HepG2 (cell line): ENCODE measurements around the gene GALNTL6. TPM values are rescaled to one million over a fixed set of nuclear protein-coding genes. Genes with fewer than 3 reads are reported as not detected.

Experiments
- ATAC-seq: fragments of 200-7000 bp; cut with Tn5 transposase; 3 replicates; pipeline ENCODE4 v1.9.1; 2020; ENCODE audit warnings: mild to moderate bottlenecking, moderate library complexity
- BruUV-seq: library from RNA; stranded (reverse); fragments of 400-500 nt; replicated peaks from 2 replicates; lab custom pipeline; 2021; lab: Mats Ljungman, UMichigan
- CTCF ChIA-PET: fragments of 300-600 bp; formaldehyde crosslinking; extraction: SDS; loops from one replicate; lab custom pipeline; 2021; ENCODE audit warnings: low total read pairs, inconsistent platforms, low intra/inter-chr PET ratio; lab: Yijun Ruan, JAX
- POLR2A ChIA-PET: fragments of 350-600 bp; sonication (Branson Sonifier 250); formaldehyde crosslinking; loops from one replicate; lab custom pipeline; 2020; ENCODE audit warnings: antibody characterized with exemption, inconsistent platforms; lab: Yijun Ruan, JAX
- DNase-seq: peaks from one replicate; pipeline ENCODE4 v3.0.0-alpha.2; 2015; ENCODE audit warnings: low spot score
- FAIRE-seq: peaks from 3 replicates; lab custom pipeline; 2011; peaks lifted over from hg19 to GRCh38; lab: Jason Lieb, UNC
- H2AFZ ChIP-seq: one replicate; pipeline ENCODE4 v1.6.1; 2011; ENCODE audit warnings: low read length, inconsistent platforms
- H3K27ac ChIP-seq: fragments of 300-600 bp; 3 replicates; pipeline ENCODE4 v1.8.0; 2011; ENCODE audit warnings: mixed run types, mild to moderate bottlenecking, mixed read lengths, low read length, inconsistent platforms; ENCODE audit not compliant: insufficient read depth; ENCODE audit errors: extremely low read length
- H3K27me3 ChIP-seq, 2 experiments: fragments of 200-600 bp in 1 of 2; 2 replicates in 1 of 2; 3 replicates in 1 of 2; pipeline versions ENCODE4 v1.6.0 to v1.8.0; 2011; ENCODE audit warnings: low read length in 2 of 2, mild to moderate bottlenecking in 2 of 2, moderate library complexity in 2 of 2, inconsistent platforms in 1 of 2; ENCODE audit not compliant: insufficient read depth in 2 of 2, control insufficient read depth in 1 of 2
- H3K36me3 ChIP-seq, 2 experiments: fragments of 200-600 bp in 1 of 2; replicated peaks in 1 of 2; 2 replicates in 1 of 2; 3 replicates in 1 of 2; pipeline versions ENCODE4 v1.5.1 to v1.8.0; 2011; ENCODE audit warnings: low read length in 2 of 2, inconsistent platforms in 1 of 2; ENCODE audit not compliant: insufficient read depth in 2 of 2, control insufficient read depth in 1 of 2
- H3K4me1 ChIP-seq: 2 replicates; pipeline ENCODE4 v1.5.1; 2012; ENCODE audit warnings: low read length, inconsistent platforms; ENCODE audit not compliant: insufficient read depth
- H3K4me2 ChIP-seq: 2 replicates; pipeline ENCODE4 v1.6.0; 2011; ENCODE audit warnings: low read depth, low read length, inconsistent platforms
- H3K4me3 ChIP-seq, 3 experiments: fragments of 200-600 bp in 1 of 3; sonication (generic), shearing (Covaris generic) in 1 of 3; replicated peaks in 1 of 3; 2 replicates each; pipeline ENCODE4 v1.5.1; 2011 to 2016; ENCODE audit warnings: low read length in 3 of 3, inconsistent platforms in 2 of 3, low read depth in 2 of 3, mild to moderate bottlenecking in 2 of 3, control low read depth in 1 of 3, mixed read lengths in 1 of 3; ENCODE audit not compliant: insufficient read depth in 1 of 3
- H3K79me2 ChIP-seq: one replicate; pipeline ENCODE4 v1.6.1; 2011; ENCODE audit warnings: low read length, inconsistent platforms; ENCODE audit not compliant: insufficient read depth
- H3K9ac ChIP-seq: 2 replicates; pipeline ENCODE4 v1.6.0; 2011; ENCODE audit warnings: mild to moderate bottlenecking, low read depth, low read length, inconsistent platforms; ENCODE audit not compliant: insufficient read depth
- H3K9me3 ChIP-seq: 2 replicates; pipeline ENCODE4 v1.5.1; 2012; ENCODE audit warnings: mild to moderate bottlenecking, low read length
- H4K20me1 ChIP-seq: 2 replicates; pipeline ENCODE4 v1.6.0; 2011; ENCODE audit warnings: inconsistent platforms, mild to moderate bottlenecking, low read length, moderate library complexity; ENCODE audit not compliant: insufficient read depth
- HNF4G ChIP-seq, 2 experiments: sonication (generic) in 1 of 2; formaldehyde crosslinking in 1 of 2; IDR thresholded peaks; 2 replicates each; pipeline versions ENCODE4 v1.4.0 to v1.6.1; 2011 to 2020; ENCODE audit warnings: borderline replicate concordance in 2 of 2, low read depth in 2 of 2, mild to moderate bottlenecking in 2 of 2, low read length in 1 of 2, missing genetic modification reagents in 1 of 2, moderate library complexity in 1 of 2
- SMC3 ChIP-seq: IDR thresholded peaks from 2 replicates; pipeline ENCODE4 v1.6.1; 2011; ENCODE audit warnings: low read length, improper control_type of control experiment
- STAG1 ChIP-seq: sonication (generic); formaldehyde crosslinking; IDR thresholded peaks from 2 replicates; pipeline ENCODE4 v1.4.0; 2020; ENCODE audit warnings: missing genetic modification reagents
- TFAP4 ChIP-seq: sonication (generic); IDR thresholded peaks from 2 replicates; pipeline ENCODE4 v1.6.1; 2016; ENCODE audit warnings: low read depth, borderline replicate concordance
- WGBS: methylation state at CpG from one replicate; pipeline ENCODE4 v1.1.6; 2017; ENCODE audit warnings: low lambda C conversion rate; 5-methylcytosine and 5-hydroxymethylcytosine counted together
- in situ Hi-C: cut with HindIII; loops from 2 replicates; pipeline ENCODE4 v1.10.0; 2017; ENCODE audit warnings: low pct_unique_long_range_greater_than_20kb; ENCODE audit not compliant: extremely low pct_ligation_motif_present
- intact Hi-C: fragments of 100-400 bp; cut with micrococcal nuclease; formaldehyde crosslinking; loops from one replicate; pipeline ENCODE4 v1.10.0; 2022; ENCODE audit not compliant: unreplicated experiment
- polyA plus RNA-seq, 8 experiments: library from polyadenylated mRNA; depleted of rRNA in 3 of 8; stranded (reverse) in 7 of 8; unstranded in 1 of 8; fragments of >200 nt; fragmentation: Illumina TruSeq in 4 of 8; extraction: Trizol in 4 of 8; gene quantifications; 2 replicates each; pipeline versions ENCODE4 v1.2.1 to v1.2.3, GENCODE V29; 2011 to 2016; ENCODE audit warnings: low read depth in 4 of 8, missing spikeins in 1 of 8, mixed read lengths in 1 of 8; ENCODE audit not compliant: insufficient read depth in 1 of 8
- total RNA-seq, 5 experiments: library from RNA; depleted of rRNA; stranded (reverse); fragments of >200 nt; fragmentation: Illumina TruSeq; extraction: Trizol; gene quantifications; 2 replicates each; pipeline ENCODE4 v1.2.3, GENCODE V29; 2016; ENCODE audit warnings: low read depth in 1 of 5
- TF ChIP-seq, protein P1 (sequence below): sonication (generic); formaldehyde crosslinking; IDR thresholded peaks from 2 replicates; pipeline ENCODE4 v1.5.0; 2020; ENCODE audit warnings: mild to moderate bottlenecking, missing genetic modification reagents, moderate library complexity

Gene GALNTL6
- total and polyA plus RNA-seq, 2 of the 13 experiments (the other 11 are each of a cell fraction or from before 2014, with no cell fraction given), result not detected

- Histone ChIP-seq H2AFZ (no peak overlapping the region), H4K20me1 (no peaks in the 10 kb centered on the region), H3K4me3 (no peak overlapping the region), H3K79me2 (no peaks in the 10 kb centered on the region), H3K27ac (no peak overlapping the region), H3K4me2 (no peak overlapping the region), H3K36me3 (no peaks in the 10 kb centered on the region), H3K9me3 (no peaks in the 10 kb centered on the region)
- ATAC-seq (peak; percentile 77), FAIRE-seq (no peak)
- POLR2A ChIA-PET, result no interaction called here
- 58% methylated on average over 1 of the region's 1 CpG for WGBS
- no TSS peak for BruUV-seq
- peak; percentile 53 for TF ChIP-seq STAG1
- peak; percentile 59; the same call in 1 of the 2 replicates for TF ChIP-seq SMC3
- no peak for TF ChIP-seq HNF4G (IDR thresholded peaks at IDR 0.05; ENCODE audit: borderline replicate concordance, low read depth, low read length)
- TF ChIP-seq HNF4G (CRISPR knock-in tag; IDR thresholded peaks at IDR 0.05; ENCODE audit: borderline replicate concordance, low read depth), result no peak
- TF ChIP-seq, protein P1, sequence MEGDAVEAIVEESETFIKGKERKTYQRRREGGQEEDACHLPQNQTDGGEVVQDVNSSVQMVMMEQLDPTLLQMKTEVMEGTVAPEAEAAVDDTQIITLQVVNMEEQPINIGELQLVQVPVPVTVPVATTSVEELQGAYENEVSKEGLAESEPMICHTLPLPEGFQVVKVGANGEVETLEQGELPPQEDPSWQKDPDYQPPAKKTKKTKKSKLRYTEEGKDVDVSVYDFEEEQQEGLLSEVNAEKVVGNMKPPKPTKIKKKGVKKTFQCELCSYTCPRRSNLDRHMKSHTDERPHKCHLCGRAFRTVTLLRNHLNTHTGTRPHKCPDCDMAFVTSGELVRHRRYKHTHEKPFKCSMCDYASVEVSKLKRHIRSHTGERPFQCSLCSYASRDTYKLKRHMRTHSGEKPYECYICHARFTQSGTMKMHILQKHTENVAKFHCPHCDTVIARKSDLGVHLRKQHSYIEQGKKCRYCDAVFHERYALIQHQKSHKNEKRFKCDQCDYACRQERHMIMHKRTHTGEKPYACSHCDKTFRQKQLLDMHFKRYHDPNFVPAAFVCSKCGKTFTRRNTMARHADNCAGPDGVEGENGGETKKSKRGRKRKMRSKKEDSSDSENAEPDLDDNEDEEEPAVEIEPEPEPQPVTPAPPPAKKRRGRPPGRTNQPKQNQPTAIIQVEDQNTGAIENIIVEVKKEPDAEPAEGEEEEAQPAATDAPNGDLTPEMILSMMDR, result peak; percentile 53
- TF ChIP-seq TFAP4, result peak; percentile 43; the same call in 1 of the 2 replicates
- TF ChIP-seq, all 625 proteins: peak for 4
- peak; percentile 38 for DNase-seq
- H3K27me3 ChIP-seq, result no peaks in the 10 kb centered on the region
- CTCF ChIA-PET, result interaction anchor here (2.2 kb wide), 1 partner anchor 233 kb away, joined by 11 read pairs; no protein-coding TSS in a partner anchor
- no peak overlapping the region for H3K9ac ChIP-seq
- in situ Hi-C loops, result no loop called here
- H3K4me1 ChIP-seq, result no peaks in the 10 kb centered on the region
- intact Hi-C loops, result loop anchor here (1.0 to 10.0 kb wide), 3 partner anchors 140 to 390 kb away; partner anchors contain the start of gene GALNT7
These were observed 1211.9 kb downstream of the GALNTL6 start for GRCh38 chr4:173025131-173025530.
